LNCAP (cell line): ENCODE data around the gene AKR1B15.

ENCODE experiments used
- TF ChIP-seq, protein P1 (sequence below): fragments of 450-650 bp; IDR thresholded peaks from 2 replicates; pipeline ENCODE4 v1.5.1; 2017; ENCODE audit warnings: mild to moderate bottlenecking

AKR1B15 gene

DNA sequence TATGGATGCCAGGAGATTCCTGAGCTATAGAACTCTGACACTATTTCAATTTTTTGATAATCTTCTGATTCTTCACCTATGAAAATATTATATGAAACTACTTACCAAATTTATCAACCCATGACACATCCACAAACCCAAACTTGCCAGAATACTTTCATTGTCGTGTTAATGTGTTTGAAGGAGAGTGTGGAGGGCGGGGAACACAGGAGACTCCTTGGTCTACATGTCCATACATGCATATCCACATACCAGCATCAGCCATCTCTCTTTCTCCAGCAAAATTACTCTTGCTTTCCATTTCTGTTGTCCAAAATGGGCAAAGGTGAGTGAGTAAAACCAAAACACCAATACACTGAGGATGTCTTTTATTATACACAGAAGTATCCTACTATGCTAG is 74.3 kb downstream of the AKR1B15 start:
- TF ChIP-seq, protein P1, sequence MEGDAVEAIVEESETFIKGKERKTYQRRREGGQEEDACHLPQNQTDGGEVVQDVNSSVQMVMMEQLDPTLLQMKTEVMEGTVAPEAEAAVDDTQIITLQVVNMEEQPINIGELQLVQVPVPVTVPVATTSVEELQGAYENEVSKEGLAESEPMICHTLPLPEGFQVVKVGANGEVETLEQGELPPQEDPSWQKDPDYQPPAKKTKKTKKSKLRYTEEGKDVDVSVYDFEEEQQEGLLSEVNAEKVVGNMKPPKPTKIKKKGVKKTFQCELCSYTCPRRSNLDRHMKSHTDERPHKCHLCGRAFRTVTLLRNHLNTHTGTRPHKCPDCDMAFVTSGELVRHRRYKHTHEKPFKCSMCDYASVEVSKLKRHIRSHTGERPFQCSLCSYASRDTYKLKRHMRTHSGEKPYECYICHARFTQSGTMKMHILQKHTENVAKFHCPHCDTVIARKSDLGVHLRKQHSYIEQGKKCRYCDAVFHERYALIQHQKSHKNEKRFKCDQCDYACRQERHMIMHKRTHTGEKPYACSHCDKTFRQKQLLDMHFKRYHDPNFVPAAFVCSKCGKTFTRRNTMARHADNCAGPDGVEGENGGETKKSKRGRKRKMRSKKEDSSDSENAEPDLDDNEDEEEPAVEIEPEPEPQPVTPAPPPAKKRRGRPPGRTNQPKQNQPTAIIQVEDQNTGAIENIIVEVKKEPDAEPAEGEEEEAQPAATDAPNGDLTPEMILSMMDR, result no peak

GRCh38 chr7:134625550-134625949 is 76.6 kb downstream of the AKR1B15 start:
- TF ChIP-seq, protein P1, result no peak

GRCh38 chr7:134627109-134627774 is 78.3 kb downstream of the AKR1B15 start:
- TF ChIP-seq, protein P1, result no peak

DNA sequence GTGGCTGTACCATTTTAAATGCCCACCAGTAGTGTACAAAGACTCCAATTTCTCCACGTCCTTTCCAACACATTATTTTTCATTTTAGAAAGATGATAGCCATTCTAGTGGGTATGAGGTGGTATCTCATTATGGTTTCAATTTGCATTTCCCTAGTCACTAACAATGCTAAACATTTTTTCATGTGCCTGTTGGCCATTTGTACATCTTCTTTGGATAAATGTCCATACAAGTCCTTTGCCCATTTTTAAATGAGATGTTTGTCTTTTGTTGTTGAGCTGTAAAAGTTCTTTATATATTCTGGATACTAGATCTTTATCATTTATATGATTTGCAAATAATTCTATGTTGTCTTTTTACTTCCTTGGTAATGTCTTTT is 78.9 kb downstream of the AKR1B15 start:
- TF ChIP-seq, protein P1, result no peak

DNA sequence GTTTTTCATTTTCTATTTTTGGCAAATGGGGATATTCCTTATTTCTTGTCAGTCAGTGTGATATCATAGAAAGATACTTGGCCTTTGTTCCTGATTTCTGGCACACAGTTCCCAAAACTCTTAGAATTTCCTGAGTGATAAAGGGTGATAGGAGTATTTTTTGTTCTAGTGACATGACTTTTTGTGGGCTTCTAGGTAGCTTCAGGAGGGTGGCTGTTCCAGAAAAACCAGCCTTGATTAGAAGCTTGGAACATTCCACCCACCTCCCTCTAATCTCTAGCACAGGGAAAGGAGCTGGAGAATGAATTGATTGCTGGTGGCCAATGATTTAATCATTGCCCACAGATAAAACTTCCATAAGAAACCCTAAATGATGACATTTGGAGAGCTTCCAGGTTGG is 80.5 kb downstream of the AKR1B15 start:
- TF ChIP-seq, protein P1, result no peak
